Measurements from ENCODE around the gene SPTY2D1. TPM values are rescaled to one million over a fixed set of nuclear protein-coding genes. Genes with fewer than 3 reads are reported as not detected.

SPTY2D1 gene
- total and polyA plus RNA-seq, 12 donors, result 2.5 to 44.5 (median 18.6) TPM

DNA sequence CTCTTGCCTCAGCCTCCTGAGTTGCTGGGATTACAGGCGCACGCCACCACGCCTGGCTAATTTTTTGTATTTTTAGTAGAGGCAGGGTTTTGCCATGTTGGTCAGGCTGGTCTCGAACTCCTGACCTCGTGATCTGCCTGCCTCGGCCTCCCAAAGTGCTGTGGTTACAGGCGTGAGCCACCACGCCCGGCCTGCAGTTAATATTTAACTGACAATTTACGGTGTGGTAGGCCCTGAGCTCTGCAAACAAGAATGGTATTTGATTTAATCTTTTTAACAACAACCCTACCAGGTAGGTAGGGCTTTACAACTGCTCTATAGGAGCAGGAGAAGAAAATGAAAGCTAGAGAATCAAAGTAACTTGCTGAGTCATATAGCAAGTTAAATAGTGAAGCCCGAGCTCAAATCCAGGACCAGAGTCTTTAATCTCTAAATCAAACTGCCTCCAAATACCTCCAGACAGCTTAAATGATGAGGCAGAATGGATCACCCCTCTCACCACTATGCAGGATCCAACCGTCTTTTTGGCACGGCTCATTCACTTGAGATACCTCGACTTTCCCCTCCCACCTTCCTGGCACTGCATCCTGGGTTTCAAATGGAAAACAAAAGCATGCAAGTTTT lies 55.1 kb downstream of the SPTY2D1 start:
- DNase-seq, result no peak
- Histone ChIP-seq H3K4me1 (replicated peaks in 1 of 2) (no peaks in the 10 kb centered on the region), H3K27ac (no peak overlapping the region), H3K4me3 (no peak overlapping the region), H3K27me3 (no peaks in the 10 kb centered on the region), H3K36me3 (replicated peaks in 1 of 2) (peaks cover 0 to 22% of the 10 kb centered on the region in 2 donors), H3K9me3 (replicated peaks in 1 of 3) (no peaks in the 10 kb centered on the region)
- intact Hi-C loops (cut with DNase I), result no loop called here
- TF ChIP-seq, protein P1, sequence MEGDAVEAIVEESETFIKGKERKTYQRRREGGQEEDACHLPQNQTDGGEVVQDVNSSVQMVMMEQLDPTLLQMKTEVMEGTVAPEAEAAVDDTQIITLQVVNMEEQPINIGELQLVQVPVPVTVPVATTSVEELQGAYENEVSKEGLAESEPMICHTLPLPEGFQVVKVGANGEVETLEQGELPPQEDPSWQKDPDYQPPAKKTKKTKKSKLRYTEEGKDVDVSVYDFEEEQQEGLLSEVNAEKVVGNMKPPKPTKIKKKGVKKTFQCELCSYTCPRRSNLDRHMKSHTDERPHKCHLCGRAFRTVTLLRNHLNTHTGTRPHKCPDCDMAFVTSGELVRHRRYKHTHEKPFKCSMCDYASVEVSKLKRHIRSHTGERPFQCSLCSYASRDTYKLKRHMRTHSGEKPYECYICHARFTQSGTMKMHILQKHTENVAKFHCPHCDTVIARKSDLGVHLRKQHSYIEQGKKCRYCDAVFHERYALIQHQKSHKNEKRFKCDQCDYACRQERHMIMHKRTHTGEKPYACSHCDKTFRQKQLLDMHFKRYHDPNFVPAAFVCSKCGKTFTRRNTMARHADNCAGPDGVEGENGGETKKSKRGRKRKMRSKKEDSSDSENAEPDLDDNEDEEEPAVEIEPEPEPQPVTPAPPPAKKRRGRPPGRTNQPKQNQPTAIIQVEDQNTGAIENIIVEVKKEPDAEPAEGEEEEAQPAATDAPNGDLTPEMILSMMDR (IDR thresholded peaks at IDR 0.05), result no peak
- no peak for TF ChIP-seq POLR2A (IDR thresholded peaks at IDR 0.05)
- WGBS, 4 donors, result 84 to 89% (median 87%) methylated on average over 14 of the region's 14 CpGs

GRCh38 chr11:18575361-18575760 lies 58.8 kb downstream of the SPTY2D1 start:
- peaks cover 0 to 40% of the 10 kb centered on the region in 2 donors for H3K36me3 ChIP-seq (replicated peaks in 1 of 2)
- intact Hi-C loops (cut with DNase I), result no loop called here
- TF ChIP-seq POLR2A (IDR thresholded peaks at IDR 0.05), result no peak
- TF ChIP-seq, protein P1 (IDR thresholded peaks at IDR 0.05), result no peak
- H3K27ac ChIP-seq, result no peak overlapping the region
- DNase-seq, result no peak
- no peaks in the 10 kb centered on the region for H3K9me3 ChIP-seq (replicated peaks in 1 of 3)
- H3K4me3 ChIP-seq, result no peak overlapping the region
- WGBS, 4 donors, result 79 to 93% (median 89%) methylated on average over 1 of the region's 1 CpG
- H3K27me3 ChIP-seq, result no peaks in the 10 kb centered on the region
- no peaks in the 10 kb centered on the region for H3K4me1 ChIP-seq (replicated peaks in 1 of 2)

- H3K4me1 ChIP-seq (replicated peaks in 1 of 2), result no peaks in the 10 kb centered on the region
- WGBS, 4 donors, result 94 to 96% (median 94%) methylated on average over 3 of the region's 3 CpGs
- H3K4me3 ChIP-seq, result no peak overlapping the region
- peaks cover 0 to 38% of the 10 kb centered on the region in 2 donors for H3K36me3 ChIP-seq (replicated peaks in 1 of 2)
- intact Hi-C loops (cut with DNase I), result no loop called here
- no peaks in the 10 kb centered on the region for H3K9me3 ChIP-seq (replicated peaks in 1 of 3)
- TF ChIP-seq, protein P1 (IDR thresholded peaks at IDR 0.05), result no peak
- TF ChIP-seq POLR2A (IDR thresholded peaks at IDR 0.05), result no peak
- no peaks in the 10 kb centered on the region for H3K27me3 ChIP-seq
- no peak overlapping the region for H3K27ac ChIP-seq
- DNase-seq, result no peak
These were observed 67.1 kb downstream of the SPTY2D1 start for GRCh38 chr11:18567081-18567480.

- H3K4me3 ChIP-seq, result no peak overlapping the region
- intact Hi-C loops (cut with DNase I), result no loop called here
- DNase-seq, result no peak
- H3K9me3 ChIP-seq (replicated peaks in 1 of 3), result no peaks in the 10 kb centered on the region
- no peaks in the 10 kb centered on the region for H3K27me3 ChIP-seq
- H3K4me1 ChIP-seq (replicated peaks in 1 of 2), result no peaks in the 10 kb centered on the region
- H3K36me3 ChIP-seq (replicated peaks in 1 of 2), result peaks cover 0 to 43% of the 10 kb centered on the region in 2 donors
- TF ChIP-seq POLR2A (IDR thresholded peaks at IDR 0.05), result no peak
- TF ChIP-seq, protein P1 (IDR thresholded peaks at IDR 0.05), result no peak
- H3K27ac ChIP-seq, result no peak overlapping the region
These were observed 67.7 kb downstream of the SPTY2D1 start for GRCh38 chr11:18566406-18566805.

Measured in adrenal gland (tissue), 12 donors.